Fibroblast of lung (primary cell): ENCODE measurements around the gene COL24A1.

Source experiments
- CTCF ChIP-seq, 2 donors: IDR thresholded peaks in 1 of 2; conservative IDR thresholded peaks in 1 of 2; 1 replicate in 1 of 2; 2 replicates in 1 of 2; pipeline ENCODE4 v1.5.1; 2011 to 2012; ENCODE audit warnings: low read length in 2 of 2, control low read depth in 1 of 2, inconsistent platforms in 1 of 2, low read depth in 1 of 2, mild to moderate bottlenecking in 1 of 2
- EZH2 ChIP-seq: IDR thresholded peaks from 2 replicates; pipeline ENCODE4 v1.5.1; 2012; ENCODE audit warnings: low read length, control low read depth, mild to moderate bottlenecking; ENCODE audit errors: missing control alignments

GRCh38 chr1:85830837-85831236 lies 325.7 kb downstream of the COL24A1 start:
- no peak for TF ChIP-seq CTCF (conservative IDR thresholded peaks at IDR 0.05 in 1 of 2, IDR thresholded peaks at IDR 0.05 in 1 of 2; ENCODE audit: low read depth in 1 of 2, low read length in 2 of 2)
- no peak for TF ChIP-seq EZH2
